Liver (tissue), 9 donors: Measurements from ENCODE around the gene ZNF280D. TPM values are rescaled to one million over a fixed set of nuclear protein-coding genes. Genes with fewer than 3 reads are reported as not detected.

ENCODE experiments used
- DNase-seq: peaks from one replicate; pipeline ENCODE4 v3.0.0-alpha.2; 2017; ENCODE audit warnings: low spot score
- H3K27ac ChIP-seq, 2 donors: one replicate each; pipeline ENCODE4 v1.7.0; 2013; ENCODE audit warnings: inconsistent platforms in 2 of 2, low read length in 2 of 2, control low read depth in 1 of 2, low read depth in 1 of 2, mild to moderate bottlenecking in 1 of 2
- H3K27me3 ChIP-seq, 4 donors: one replicate each; pipeline versions ENCODE4 v1.6.1 to v1.7.0; 2013; ENCODE audit warnings: low read length in 3 of 4, inconsistent platforms in 1 of 4, mild to moderate bottlenecking in 1 of 4, moderate library complexity in 1 of 4; ENCODE audit not compliant: control insufficient read depth in 4 of 4, insufficient read depth in 4 of 4
- H3K36me3 ChIP-seq, 4 donors: one replicate each; pipeline versions ENCODE4 v1.6.1 to v1.7.0; 2013; ENCODE audit warnings: low read length in 3 of 4, mild to moderate bottlenecking in 3 of 4, low read depth in 1 of 4, moderate library complexity in 1 of 4; ENCODE audit not compliant: control insufficient read depth in 4 of 4, insufficient read depth in 3 of 4
- H3K4me1 ChIP-seq, 4 donors: one replicate each; pipeline versions ENCODE4 v1.6.1 to v1.7.0; 2013; ENCODE audit warnings: low read length in 3 of 4, mild to moderate bottlenecking in 3 of 4, moderate library complexity in 1 of 4; ENCODE audit not compliant: control insufficient read depth in 4 of 4, insufficient read depth in 4 of 4
- H3K4me3 ChIP-seq, 3 donors: one replicate each; pipeline versions ENCODE4 v1.6.1 to v1.7.0; 2013; ENCODE audit warnings: low read length in 3 of 3, control low read depth in 1 of 3, low read depth in 1 of 3, mild to moderate bottlenecking in 1 of 3
- H3K9ac ChIP-seq, 2 donors: one replicate each; pipeline ENCODE4 v1.7.0; 2013; ENCODE audit warnings: low read length in 2 of 2, mild to moderate bottlenecking in 2 of 2, moderate library complexity in 2 of 2, control low read depth in 1 of 2, low read depth in 1 of 2
- H3K9me3 ChIP-seq, 4 donors: one replicate each; pipeline versions ENCODE4 v1.6.1 to v1.7.0; 2013; ENCODE audit warnings: low read length in 3 of 4; ENCODE audit not compliant: control insufficient read depth in 4 of 4
- ATF3 ChIP-seq: IDR thresholded peaks from 2 replicates; pipeline ENCODE4 v1.6.1; 2016; ENCODE audit warnings: antibody characterized with exemption
- EGR1 ChIP-seq, 2 donors: IDR thresholded peaks; 2 replicates each; pipeline ENCODE4 v1.6.1; 2016 to 2018; ENCODE audit warnings: antibody characterized with exemption in 2 of 2, low read depth in 2 of 2
- FOXA1 ChIP-seq: IDR thresholded peaks from 2 replicates; pipeline ENCODE4 v1.6.1; 2016; ENCODE audit warnings: antibody characterized with exemption
- FOXA2 ChIP-seq: IDR thresholded peaks from 2 replicates; pipeline ENCODE4 v1.6.1; 2016; ENCODE audit warnings: antibody characterized with exemption
- GABPA ChIP-seq, 2 donors: IDR thresholded peaks in 1 of 2; conservative IDR thresholded peaks in 1 of 2; 2 replicates each; pipeline ENCODE4 v1.6.1; 2016; ENCODE audit warnings: antibody characterized with exemption in 2 of 2, mild to moderate bottlenecking in 1 of 2, moderate library complexity in 1 of 2
- HNF4A ChIP-seq, 2 donors: conservative IDR thresholded peaks; 2 replicates each; pipeline ENCODE4 v1.6.1; 2016; ENCODE audit warnings: antibody characterized with exemption in 2 of 2, mild to moderate bottlenecking in 2 of 2
- HNF4G ChIP-seq: IDR thresholded peaks from 2 replicates; pipeline ENCODE4 v1.6.1; 2016; ENCODE audit warnings: antibody characterized with exemption
- JUND ChIP-seq, 2 donors: IDR thresholded peaks; 2 replicates each; pipeline ENCODE4 v1.6.1; 2016; ENCODE audit warnings: antibody characterized with exemption in 2 of 2
- MAX ChIP-seq: IDR thresholded peaks from 2 replicates; pipeline ENCODE4 v1.6.1; 2016; ENCODE audit warnings: antibody characterized with exemption
- NR2F2 ChIP-seq: IDR thresholded peaks from 2 replicates; pipeline ENCODE4 v1.6.1; 2016; ENCODE audit warnings: antibody characterized with exemption
- RAD21 ChIP-seq, 2 donors: IDR thresholded peaks; 2 replicates each; pipeline ENCODE4 v1.6.1; 2016; ENCODE audit warnings: antibody characterized with exemption in 2 of 2, mild to moderate bottlenecking in 2 of 2
- RXRA ChIP-seq, 2 donors: IDR thresholded peaks; 2 replicates each; pipeline ENCODE4 v1.6.1; 2017 to 2018; ENCODE audit warnings: antibody characterized with exemption in 2 of 2, mild to moderate bottlenecking in 1 of 2
- SP1 ChIP-seq: IDR thresholded peaks from 2 replicates; pipeline ENCODE4 v1.6.1; 2018; ENCODE audit warnings: antibody characterized with exemption, mild to moderate bottlenecking
- TAF1 ChIP-seq: conservative IDR thresholded peaks from 2 replicates; pipeline ENCODE4 v1.6.1; 2016; ENCODE audit warnings: antibody characterized with exemption, mild to moderate bottlenecking
- YY1 ChIP-seq: IDR thresholded peaks from 2 replicates; pipeline ENCODE4 v1.6.1; 2016; ENCODE audit warnings: antibody characterized with exemption, mild to moderate bottlenecking
- ZBTB33 ChIP-seq: IDR thresholded peaks from 2 replicates; pipeline ENCODE4 v1.6.1; 2016; ENCODE audit warnings: antibody characterized with exemption
- polyA plus RNA-seq, 2 donors: library from polyadenylated mRNA; stranded (reverse) in 1 of 2; unstranded in 1 of 2; fragments of 200-250 nt in 1 of 2; fragments of >200 nt in 1 of 2; fragmentation: Nextera tagmentation in 1 of 2; extraction: Ambion mirVana in 1 of 2; gene quantifications; one replicate each; pipeline versions ENCODE4 v1.2.1 to v1.2.3, GENCODE V29; 2013 to 2015
- total RNA-seq, 2 donors: library from RNA; depleted of rRNA; stranded (reverse); fragments of >200 nt; gene quantifications; one replicate each; pipeline ENCODE4 v1.2.3, GENCODE V29; 2014
- TF ChIP-seq, protein P1 (sequence below): fragments of 150-350 bp; IDR thresholded peaks from 2 replicates; pipeline ENCODE4 v1.5.1; 2017; ENCODE audit warnings: improper control_type of control experiment, low read depth, low read length; ENCODE audit not compliant: missing input control
- TF ChIP-seq, protein P2 (sequence below): IDR thresholded peaks from 2 replicates; pipeline ENCODE4 v1.6.1; 2016; ENCODE audit warnings: antibody characterized with exemption, mild to moderate bottlenecking
- donor health status: healthy.
- donor health status: healthy.
- donor health status: healthy.
- donor health status: healthy.
- donor health status: healthy.

The ZNF280D gene
- total and polyA plus RNA-seq, 4 donors, result 5.2 to 32.6 (median 18.9) TPM

- TF ChIP-seq ZBTB33, result no peak
- TF ChIP-seq HNF4A (conservative IDR thresholded peaks at IDR 0.05), result no peak
- no peak for TF ChIP-seq MAX
- TF ChIP-seq ATF3, result no peak
- TF ChIP-seq RXRA (IDR thresholded peaks at IDR 0.05), result no peak
Measured at GRCh38 chr15:56683908-56684307, 49.4 kb downstream of the ZNF280D start (continued).

DNA sequence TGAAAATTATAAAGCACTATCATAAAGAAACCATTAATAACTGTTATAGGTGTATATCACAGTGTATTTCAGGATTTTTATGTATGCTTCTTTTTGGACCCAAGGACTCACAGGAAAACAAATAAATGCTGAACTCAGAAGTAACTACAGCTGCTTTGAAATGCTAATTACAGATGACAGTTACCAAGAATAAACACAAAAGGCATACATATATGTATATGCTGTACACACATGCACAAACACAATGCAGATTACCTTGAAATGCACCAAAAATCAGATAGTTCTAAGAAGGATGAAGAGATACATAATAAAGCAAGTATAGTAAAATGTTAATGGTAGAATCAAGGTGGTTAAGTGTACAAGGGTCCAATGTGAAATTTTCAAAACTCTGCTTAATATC, 52.2 kb downstream of the ZNF280D start:
- Histone ChIP-seq H3K9me3 (no peaks in the 10 kb centered on the region), H3K4me3 (no peak overlapping the region), H3K36me3 (peaks cover 2 to 16% (median 4%) of the 10 kb centered on the region in 4 donors), H3K4me1 (no peaks in the 10 kb centered on the region), H3K27me3 (no peaks in the 10 kb centered on the region), H3K27ac (no peak overlapping the region), H3K9ac (no peak overlapping the region)
- TF ChIP-seq HNF4G (no peak), GABPA (IDR thresholded peaks at IDR 0.05 in 1 of 2, conservative IDR thresholded peaks at IDR 0.05 in 1 of 2) (no peak), YY1 (no peak), RXRA (IDR thresholded peaks at IDR 0.05) (no peak), ZBTB33 (no peak), TAF1 (no peak), SP1 (no peak), MAX (no peak), RAD21 (IDR thresholded peaks at IDR 0.05) (no peak), HNF4A (conservative IDR thresholded peaks at IDR 0.05) (no peak), EGR1 (IDR thresholded peaks at IDR 0.05; ENCODE audit: low read depth in 2 of 2) (no peak), FOXA1 (no peak), ATF3 (no peak), NR2F2 (no peak), JUND (IDR thresholded peaks at IDR 0.05) (no peak), FOXA2 (no peak)
- TF ChIP-seq, protein P1, sequence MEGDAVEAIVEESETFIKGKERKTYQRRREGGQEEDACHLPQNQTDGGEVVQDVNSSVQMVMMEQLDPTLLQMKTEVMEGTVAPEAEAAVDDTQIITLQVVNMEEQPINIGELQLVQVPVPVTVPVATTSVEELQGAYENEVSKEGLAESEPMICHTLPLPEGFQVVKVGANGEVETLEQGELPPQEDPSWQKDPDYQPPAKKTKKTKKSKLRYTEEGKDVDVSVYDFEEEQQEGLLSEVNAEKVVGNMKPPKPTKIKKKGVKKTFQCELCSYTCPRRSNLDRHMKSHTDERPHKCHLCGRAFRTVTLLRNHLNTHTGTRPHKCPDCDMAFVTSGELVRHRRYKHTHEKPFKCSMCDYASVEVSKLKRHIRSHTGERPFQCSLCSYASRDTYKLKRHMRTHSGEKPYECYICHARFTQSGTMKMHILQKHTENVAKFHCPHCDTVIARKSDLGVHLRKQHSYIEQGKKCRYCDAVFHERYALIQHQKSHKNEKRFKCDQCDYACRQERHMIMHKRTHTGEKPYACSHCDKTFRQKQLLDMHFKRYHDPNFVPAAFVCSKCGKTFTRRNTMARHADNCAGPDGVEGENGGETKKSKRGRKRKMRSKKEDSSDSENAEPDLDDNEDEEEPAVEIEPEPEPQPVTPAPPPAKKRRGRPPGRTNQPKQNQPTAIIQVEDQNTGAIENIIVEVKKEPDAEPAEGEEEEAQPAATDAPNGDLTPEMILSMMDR, result no peak
- TF ChIP-seq, protein P2, sequence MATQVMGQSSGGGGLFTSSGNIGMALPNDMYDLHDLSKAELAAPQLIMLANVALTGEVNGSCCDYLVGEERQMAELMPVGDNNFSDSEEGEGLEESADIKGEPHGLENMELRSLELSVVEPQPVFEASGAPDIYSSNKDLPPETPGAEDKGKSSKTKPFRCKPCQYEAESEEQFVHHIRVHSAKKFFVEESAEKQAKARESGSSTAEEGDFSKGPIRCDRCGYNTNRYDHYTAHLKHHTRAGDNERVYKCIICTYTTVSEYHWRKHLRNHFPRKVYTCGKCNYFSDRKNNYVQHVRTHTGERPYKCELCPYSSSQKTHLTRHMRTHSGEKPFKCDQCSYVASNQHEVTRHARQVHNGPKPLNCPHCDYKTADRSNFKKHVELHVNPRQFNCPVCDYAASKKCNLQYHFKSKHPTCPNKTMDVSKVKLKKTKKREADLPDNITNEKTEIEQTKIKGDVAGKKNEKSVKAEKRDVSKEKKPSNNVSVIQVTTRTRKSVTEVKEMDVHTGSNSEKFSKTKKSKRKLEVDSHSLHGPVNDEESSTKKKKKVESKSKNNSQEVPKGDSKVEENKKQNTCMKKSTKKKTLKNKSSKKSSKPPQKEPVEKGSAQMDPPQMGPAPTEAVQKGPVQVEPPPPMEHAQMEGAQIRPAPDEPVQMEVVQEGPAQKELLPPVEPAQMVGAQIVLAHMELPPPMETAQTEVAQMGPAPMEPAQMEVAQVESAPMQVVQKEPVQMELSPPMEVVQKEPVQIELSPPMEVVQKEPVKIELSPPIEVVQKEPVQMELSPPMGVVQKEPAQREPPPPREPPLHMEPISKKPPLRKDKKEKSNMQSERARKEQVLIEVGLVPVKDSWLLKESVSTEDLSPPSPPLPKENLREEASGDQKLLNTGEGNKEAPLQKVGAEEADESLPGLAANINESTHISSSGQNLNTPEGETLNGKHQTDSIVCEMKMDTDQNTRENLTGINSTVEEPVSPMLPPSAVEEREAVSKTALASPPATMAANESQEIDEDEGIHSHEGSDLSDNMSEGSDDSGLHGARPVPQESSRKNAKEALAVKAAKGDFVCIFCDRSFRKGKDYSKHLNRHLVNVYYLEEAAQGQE, result no peak
- no peak for DNase-seq
